Naive B cell (primary cell): ENCODE results near the gene MKLN1. TPM values are rescaled to one million over a fixed set of nuclear protein-coding genes. Genes with fewer than 3 reads are reported as not detected.
A peak's percentile ranks its signal among the peaks of the same experiment; 100 is the strongest.

Experiments
- ATAC-seq, 2 donors: fragments of 150-1000 bp; cut with Tn5 transposase; 2 replicates each; pipeline ENCODE4 v1.10.0; 2021; ENCODE audit warnings: low read depth in 2 of 2, mild to moderate bottlenecking in 2 of 2, moderate library complexity in 2 of 2
- DNase-seq: peaks from one replicate; pipeline ENCODE4 v3.0.0; 2022
- H3K27ac Mint-ChIP-seq, 6 donors: one replicate each; pipeline ENCODE4 v1.8.0; 2020 to 2022; ENCODE audit warnings: mild to moderate bottlenecking in 6 of 6, mixed read lengths in 6 of 6, moderate library complexity in 5 of 6, inconsistent platforms in 2 of 6
- H3K27me3 Mint-ChIP-seq, 3 donors: one replicate each; pipeline ENCODE4 v1.8.0; 2021 to 2022; ENCODE audit warnings: mixed read lengths in 3 of 3, mild to moderate bottlenecking in 1 of 3
- H3K36me3 Mint-ChIP-seq, 2 donors: one replicate each; pipeline ENCODE4 v1.8.0; 2020 to 2022; ENCODE audit warnings: mixed read lengths in 2 of 2, inconsistent platforms in 1 of 2, mild to moderate bottlenecking in 1 of 2
- H3K4me1 Mint-ChIP-seq, 3 donors: one replicate each; pipeline ENCODE4 v1.8.0; 2020 to 2022; ENCODE audit warnings: mixed read lengths in 3 of 3, inconsistent platforms in 1 of 3, mild to moderate bottlenecking in 1 of 3, moderate library complexity in 1 of 3
- H3K4me3 Mint-ChIP-seq, 8 donors: one replicate each; pipeline ENCODE4 v1.8.0; 2020 to 2022; ENCODE audit warnings: mild to moderate bottlenecking in 8 of 8, mixed read lengths in 8 of 8, moderate library complexity in 8 of 8, inconsistent platforms in 2 of 8
- H3K9me3 Mint-ChIP-seq, 7 donors: one replicate each; pipeline ENCODE4 v1.8.0; 2020 to 2022; ENCODE audit warnings: mixed read lengths in 7 of 7, mild to moderate bottlenecking in 5 of 7, inconsistent platforms in 2 of 7, moderate library complexity in 1 of 7
- polyA plus RNA-seq, 6 donors: library from polyadenylated mRNA; unstranded; fragments of 300-500 nt; fragmentation: Illumina TruSeq; gene quantifications; one replicate each; pipeline ENCODE4 v1.2.3, GENCODE V29; 2021; ENCODE audit warnings: low read depth in 6 of 6

Gene MKLN1
- polyA plus RNA-seq, 6 donors from 2014 or later: 19.6 to 39.8 (median 26.0) TPM

GRCh38 chr7:131538813-131539179 lies 211.1 kb downstream of the MKLN1 start:
- Mint-ChIP-seq H3K27me3 (no peaks in the 10 kb centered on the region), H3K4me1 (no peaks in the 10 kb centered on the region), H3K9me3 (no peaks in the 10 kb centered on the region), H3K4me3 (no peak overlapping the region), H3K27ac (no peak overlapping the region), H3K36me3 (no peaks in the 10 kb centered on the region)
- no peak for DNase-seq
- ATAC-seq: no peak

- H3K4me1 Mint-ChIP-seq: peaks cover 0 to 8% (median 3%) of the 10 kb centered on the region in 3 donors
- H3K4me3 Mint-ChIP-seq: no peak overlapping the region
- DNase-seq (no peak), ATAC-seq (no peak)
- no peaks in the 10 kb centered on the region for H3K27me3 Mint-ChIP-seq
- no peaks in the 10 kb centered on the region for H3K9me3 Mint-ChIP-seq
- peak overlapping the region in 2 of 6 donors; percentile 26 to 60 for H3K27ac Mint-ChIP-seq
- H3K36me3 Mint-ChIP-seq: no peaks in the 10 kb centered on the region
Measured at GRCh38 chr7:131540491-131541162, 213.0 kb downstream of the MKLN1 start.

DNA sequence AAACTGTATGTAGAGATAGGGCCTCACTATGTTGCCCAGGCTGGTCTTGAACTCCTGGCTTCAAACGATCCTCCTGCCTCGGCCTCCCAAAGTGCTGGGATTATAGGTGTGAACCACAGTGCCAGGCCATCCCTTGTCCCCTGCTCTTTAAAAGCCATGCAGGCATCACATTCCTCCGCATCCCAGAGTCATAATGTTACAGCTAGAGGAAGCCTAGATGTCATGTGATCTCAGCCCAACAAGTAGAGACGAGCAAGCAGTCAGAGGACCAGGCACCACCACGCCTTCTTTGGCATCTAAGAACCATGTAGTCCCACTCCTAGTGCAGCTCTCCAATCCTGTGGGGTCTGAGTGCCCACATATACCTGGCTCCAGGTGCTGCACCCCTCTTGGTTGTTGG lies 215.6 kb downstream of the MKLN1 start:
- Mint-ChIP-seq H3K4me1 (peaks cover 0 to 8% (median 3%) of the 10 kb centered on the region in 3 donors), H3K36me3 (no peaks in the 10 kb centered on the region), H3K27me3 (no peaks in the 10 kb centered on the region), H3K9me3 (peaks cover 0 to 2% (median 0%) of the 10 kb centered on the region in 7 donors), H3K4me3 (no peak overlapping the region), H3K27ac (peak overlapping the region in 1 of 6 donors; percentile 28)
- no peak for ATAC-seq
- no peak for DNase-seq

DNA sequence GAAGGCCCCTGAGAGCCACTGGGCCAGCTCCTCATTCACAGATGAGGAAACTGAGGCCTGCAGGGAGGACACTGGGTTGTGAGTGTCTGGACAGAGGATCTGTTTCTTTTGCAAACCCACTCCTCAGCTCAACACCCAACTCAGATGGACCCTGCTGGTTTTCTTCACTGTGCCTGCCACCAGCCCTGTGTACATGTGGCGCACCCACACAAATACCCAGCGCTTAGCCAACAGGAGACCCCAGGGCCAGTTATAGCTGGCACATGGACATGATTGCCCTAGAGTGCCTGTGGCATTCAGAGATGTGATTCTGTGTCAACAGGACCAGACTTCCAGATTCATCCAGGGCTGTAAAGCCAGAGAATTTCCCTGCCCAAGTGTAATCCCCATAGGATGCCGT lies 216.3 kb downstream of the MKLN1 start:
- ATAC-seq (no peak), DNase-seq (no peak)
- Mint-ChIP-seq H3K27me3 (peaks cover 4 to 5% (median 5%) of the 10 kb centered on the region in 3 donors), H3K9me3 (peaks cover 0 to 5% (median 0%) of the 10 kb centered on the region in 7 donors), H3K36me3 (no peaks in the 10 kb centered on the region), H3K4me3 (no peak overlapping the region), H3K4me1 (peaks cover 0 to 8% (median 3%) of the 10 kb centered on the region in 3 donors), H3K27ac (no peak overlapping the region)

GRCh38 chr7:131544449-131545301 lies 217.0 kb downstream of the MKLN1 start:
- Mint-ChIP-seq H3K4me3 (no peak overlapping the region), H3K9me3 (peaks cover 0 to 5% (median 0%) of the 10 kb centered on the region in 7 donors), H3K27ac (peak overlapping the region in 1 of 6 donors; percentile 70), H3K36me3 (no peaks in the 10 kb centered on the region), H3K4me1 (peaks cover 0 to 8% (median 3%) of the 10 kb centered on the region in 3 donors), H3K27me3 (peaks cover 4 to 8% (median 7%) of the 10 kb centered on the region in 3 donors)
- ATAC-seq (peak in 1 of 2 donors; percentile 33), DNase-seq (no peak)

GRCh38 chr7:131546126-131546525 lies 218.4 kb downstream of the MKLN1 start:
- peaks cover 4 to 11% (median 8%) of the 10 kb centered on the region in 3 donors for H3K27me3 Mint-ChIP-seq
- H3K4me3 Mint-ChIP-seq: no peak overlapping the region
- H3K9me3 Mint-ChIP-seq: peaks cover 0 to 5% (median 0%) of the 10 kb centered on the region in 7 donors
- no peaks in the 10 kb centered on the region for H3K36me3 Mint-ChIP-seq
- ATAC-seq (peak in 1 of 2 donors; percentile 33), DNase-seq (no peak)
- peaks cover 0 to 8% (median 3%) of the 10 kb centered on the region in 3 donors for H3K4me1 Mint-ChIP-seq
- no peak overlapping the region for H3K27ac Mint-ChIP-seq

Other genes starting within 250 kb of the MKLN1 start
- under 1 TPM in 5 of 6 donors, not detected in 1; 0.12 to 0.90 (median 0.68) TPM for gene PODXL, start 228.8 kb downstream of the MKLN1 start, polyA plus RNA-seq